DND-41 (cell line): ENCODE measurements around the gene USP34.

Source experiments
- ATAC-seq: fragments of 200-7000 bp; cut with Tn5 transposase; 3 replicates; pipeline ENCODE4 v1.9.1; 2021; ENCODE audit warnings: low read depth; ENCODE audit not compliant: insufficient read depth
- DNase-seq: peaks from one replicate; pipeline ENCODE4 v3.0.0-alpha.2; 2020
- H2AFZ ChIP-seq: 2 replicates; pipeline ENCODE4 v1.6.0; 2012; ENCODE audit warnings: low read depth, low read length
- H3K27ac ChIP-seq: 2 replicates; pipeline ENCODE4 v1.5.1; 2012; ENCODE audit warnings: low read length, inconsistent platforms
- H3K27me3 ChIP-seq: fragments of 200-600 bp; sonication (generic); 2 replicates; pipeline ENCODE4 v1.6.0; 2012; ENCODE audit warnings: low read length, mild to moderate bottlenecking, inconsistent platforms; ENCODE audit not compliant: insufficient read depth, poor library complexity
- H3K36me3 ChIP-seq: 2 replicates; pipeline ENCODE4 v1.5.1; 2012; ENCODE audit warnings: low read length, inconsistent platforms; ENCODE audit not compliant: insufficient read depth
- H3K4me1 ChIP-seq: 2 replicates; pipeline ENCODE4 v1.5.1; 2012; ENCODE audit warnings: mild to moderate bottlenecking, low read length; ENCODE audit not compliant: insufficient read depth
- H3K4me2 ChIP-seq: 2 replicates; pipeline ENCODE4 v1.6.0; 2012; ENCODE audit warnings: mild to moderate bottlenecking, moderate library complexity, low read length, inconsistent platforms; ENCODE audit not compliant: insufficient read depth
- H3K4me3 ChIP-seq, 2 experiments: fragments of 200-600 bp in 1 of 2; shearing (Covaris generic) in 1 of 2; 2 replicates each; pipeline ENCODE4 v1.5.1; 2012 to 2016; ENCODE audit warnings: inconsistent platforms in 2 of 2, low read length in 2 of 2, mild to moderate bottlenecking in 2 of 2, low read depth in 1 of 2, moderate library complexity in 1 of 2
- H3K79me2 ChIP-seq: 2 replicates; pipeline ENCODE4 v1.6.0; 2012; ENCODE audit warnings: low read length, inconsistent platforms; ENCODE audit not compliant: insufficient read depth
- H3K9ac ChIP-seq: 2 replicates; pipeline ENCODE4 v1.6.0; 2012; ENCODE audit warnings: low read depth, mild to moderate bottlenecking, inconsistent platforms, low read length, moderate library complexity
- H3K9me3 ChIP-seq: 2 replicates; pipeline ENCODE4 v1.5.1; 2012; ENCODE audit warnings: low read length, moderate library complexity, mild to moderate bottlenecking, inconsistent platforms; ENCODE audit not compliant: insufficient read depth, severe bottlenecking
- H4K20me1 ChIP-seq: 2 replicates; pipeline ENCODE4 v1.6.0; 2012; ENCODE audit warnings: low read length; ENCODE audit not compliant: insufficient read depth
- CTCF ChIP-seq: IDR thresholded peaks from 2 replicates; pipeline ENCODE4 v1.5.1; 2012; ENCODE audit warnings: borderline replicate concordance, low read length, moderate library complexity, mild to moderate bottlenecking; ENCODE audit not compliant: poor library complexity, severe bottlenecking; ENCODE audit errors: extremely low read depth
- EZH2 ChIP-seq: IDR thresholded peaks from 3 replicates; pipeline ENCODE4 v1.6.1; 2012; ENCODE audit warnings: borderline replicate concordance, low read depth, mild to moderate bottlenecking, moderate library complexity, low read length, inconsistent platforms; ENCODE audit not compliant: severe bottlenecking

USP34 gene

DNA sequence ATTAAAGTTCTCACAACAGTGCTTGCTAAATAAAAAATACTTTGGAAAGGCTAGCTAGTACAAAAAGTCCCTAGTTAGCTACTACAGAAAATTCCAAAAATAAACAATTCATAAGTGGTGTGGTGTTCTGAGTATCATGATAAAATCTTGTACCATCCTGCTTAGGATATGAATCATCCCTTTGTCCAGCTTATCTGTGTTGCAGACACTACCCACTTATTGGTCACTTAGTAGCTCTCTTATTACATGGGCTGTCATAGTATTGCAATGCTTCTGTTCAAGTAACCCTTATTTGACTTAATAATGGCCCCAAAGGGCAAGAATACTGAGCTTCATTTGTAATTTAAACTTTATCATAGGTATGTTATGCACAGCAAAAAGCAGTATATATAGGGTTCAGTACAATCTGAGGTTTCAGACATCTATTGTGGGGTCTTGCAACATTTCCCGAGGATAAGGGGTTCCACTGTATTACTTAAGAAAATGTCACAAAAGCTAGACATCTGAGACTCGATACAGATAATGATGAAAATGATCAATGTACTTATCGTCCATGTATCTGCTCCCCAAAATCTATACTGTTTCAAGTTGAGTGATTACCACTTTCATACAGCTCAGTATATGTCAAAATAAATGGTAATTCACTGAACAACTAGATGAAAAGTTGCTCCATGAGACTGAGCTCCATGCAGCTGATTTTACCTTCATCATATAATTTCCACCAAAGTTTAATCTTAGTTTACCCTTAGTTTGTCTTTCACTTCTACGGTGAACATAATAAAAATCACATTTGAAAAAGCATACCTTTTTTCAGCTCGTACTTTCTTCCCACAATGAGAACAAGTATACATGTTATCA, 215.1 kb downstream of the USP34 start:
- no peak for TF ChIP-seq CTCF
- no peak for TF ChIP-seq EZH2
- Histone ChIP-seq H3K4me1 (no peaks in the 10 kb centered on the region), H3K36me3 (peaks cover 57% of the 10 kb centered on the region), H4K20me1 (no peaks in the 10 kb centered on the region), H2AFZ (no peak overlapping the region), H3K4me3 (no peak overlapping the region), H3K27ac (no peak overlapping the region), H3K9me3 (no peaks in the 10 kb centered on the region), H3K4me2 (no peak overlapping the region), H3K79me2 (no peaks in the 10 kb centered on the region), H3K9ac (no peak overlapping the region), H3K27me3 (no peaks in the 10 kb centered on the region)
- DNase-seq: no peak
- no peak for ATAC-seq

DNA sequence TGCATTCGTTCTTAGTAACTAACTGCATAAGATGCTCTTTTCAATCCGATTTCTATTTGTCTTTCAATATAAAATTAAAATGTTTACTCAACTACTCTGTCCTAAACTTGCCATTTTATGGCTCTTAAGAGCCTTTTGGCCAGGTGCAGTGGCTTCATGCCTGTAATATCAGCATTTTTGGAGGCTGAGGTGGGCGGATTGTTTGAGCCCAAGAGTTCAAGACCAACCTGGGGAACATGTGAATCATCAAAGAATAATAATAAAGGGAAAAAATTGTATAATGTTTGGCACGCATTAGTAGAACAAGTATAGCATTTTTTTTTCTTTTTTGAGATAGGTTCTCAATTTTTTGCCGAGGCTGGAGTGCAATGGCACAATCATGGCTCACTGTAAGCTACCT, 216.4 kb downstream of the USP34 start:
- H3K4me1 ChIP-seq: no peaks in the 10 kb centered on the region
- H2AFZ ChIP-seq: no peak overlapping the region
- H3K27ac ChIP-seq: no peak overlapping the region
- TF ChIP-seq CTCF (no peak), EZH2 (no peak)
- DNase-seq (no peak), ATAC-seq (no peak)
- H3K79me2 ChIP-seq: no peaks in the 10 kb centered on the region
- H3K9me3 ChIP-seq: no peaks in the 10 kb centered on the region
- no peak overlapping the region for H3K4me3 ChIP-seq
- H3K4me2 ChIP-seq: no peak overlapping the region
- H3K36me3 ChIP-seq: peaks cover 51% of the 10 kb centered on the region
- H3K9ac ChIP-seq: no peak overlapping the region
- H3K27me3 ChIP-seq: no peaks in the 10 kb centered on the region
- H4K20me1 ChIP-seq: no peaks in the 10 kb centered on the region

DNA sequence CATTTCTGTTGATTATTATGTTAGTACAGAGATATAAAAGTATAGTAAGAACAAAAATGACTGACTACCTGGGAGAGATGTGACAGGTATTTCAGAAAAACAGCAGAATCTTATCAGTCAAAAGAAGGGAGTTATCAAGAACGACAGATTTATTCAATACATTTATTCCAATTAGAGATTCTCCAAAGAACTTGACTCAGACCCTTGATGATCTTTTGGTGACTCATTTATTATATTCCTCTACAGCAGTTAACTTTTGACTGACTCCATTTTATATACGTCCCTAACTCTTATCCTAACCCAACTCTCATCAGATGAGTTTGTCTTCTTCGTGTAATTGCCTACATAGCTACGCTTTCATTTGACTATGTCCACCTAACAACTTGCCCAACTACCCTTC, 217.8 kb downstream of the USP34 start:
- Histone ChIP-seq H3K4me2 (no peak overlapping the region), H4K20me1 (no peaks in the 10 kb centered on the region), H3K4me1 (no peaks in the 10 kb centered on the region), H3K27ac (no peak overlapping the region), H3K4me3 (no peak overlapping the region), H3K36me3 (peaks cover 52% of the 10 kb centered on the region), H3K9ac (no peak overlapping the region), H3K9me3 (no peaks in the 10 kb centered on the region), H3K27me3 (no peaks in the 10 kb centered on the region), H2AFZ (no peak overlapping the region), H3K79me2 (no peaks in the 10 kb centered on the region)
- TF ChIP-seq EZH2 (no peak), CTCF (no peak)
- ATAC-seq: no peak
- DNase-seq: no peak

GRCh38 chr2:61252031-61252430, 218.9 kb downstream of the USP34 start:
- peaks cover 52% of the 10 kb centered on the region for H3K36me3 ChIP-seq
- no peaks in the 10 kb centered on the region for H3K4me1 ChIP-seq
- H3K9ac ChIP-seq: no peak overlapping the region
- H3K79me2 ChIP-seq: no peaks in the 10 kb centered on the region
- H3K9me3 ChIP-seq: no peaks in the 10 kb centered on the region
- TF ChIP-seq CTCF (no peak), EZH2 (no peak)
- no peak overlapping the region for H3K4me2 ChIP-seq
- H3K4me3 ChIP-seq: no peak overlapping the region
- H3K27me3 ChIP-seq: no peaks in the 10 kb centered on the region
- no peak overlapping the region for H2AFZ ChIP-seq
- ATAC-seq (no peak), DNase-seq (no peak)
- no peaks in the 10 kb centered on the region for H4K20me1 ChIP-seq
- no peak overlapping the region for H3K27ac ChIP-seq
